AG09309 (cell line): ENCODE results near the gene LIN7B.
"Not testable (repeated sequence)": the region's sequence is repeated elsewhere in the genome, so short reads cannot be mapped to it uniquely, and the experiment has no call there.

Source experiments
- DNase-seq: peaks from one replicate; pipeline ENCODE4 v3.0.0-alpha.2; 2010; ENCODE audit warnings: low read depth
- H3K4me3 ChIP-seq: 2 replicates; pipeline ENCODE4 v1.5.1; 2011; ENCODE audit warnings: mild to moderate bottlenecking, low read depth, low read length, moderate library complexity; ENCODE audit not compliant: control insufficient read depth
- TF ChIP-seq, protein P1 (sequence below): IDR thresholded peaks from 2 replicates; pipeline ENCODE4 v1.5.1; 2011; ENCODE audit warnings: mild to moderate bottlenecking, low read depth, low read length, inconsistent platforms; ENCODE audit not compliant: insufficient read depth, control insufficient read depth; ENCODE audit errors: missing control alignments

The LIN7B gene

DNA sequence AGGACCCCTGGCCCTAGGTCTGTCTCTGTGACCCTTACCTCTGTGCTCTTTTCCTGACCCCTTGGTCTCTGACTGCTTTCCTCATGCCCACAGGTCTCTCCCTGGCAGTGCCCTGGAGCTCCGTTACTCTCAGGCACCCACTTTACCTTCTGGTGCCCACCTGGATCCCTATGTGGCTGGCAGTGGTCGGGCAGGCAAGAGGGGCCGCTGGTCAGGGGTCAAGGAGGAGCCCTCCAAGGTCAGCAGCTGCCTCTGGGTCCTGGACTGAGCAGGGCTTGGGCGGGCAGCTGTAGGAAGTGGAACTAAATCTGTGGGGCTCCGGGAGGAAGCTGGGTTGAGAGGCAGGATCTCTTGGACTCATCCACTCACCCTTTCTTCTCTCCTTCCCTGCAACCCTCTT is 21.5 kb downstream of the LIN7B start:
- no peak for DNase-seq
- TF ChIP-seq, protein P1, sequence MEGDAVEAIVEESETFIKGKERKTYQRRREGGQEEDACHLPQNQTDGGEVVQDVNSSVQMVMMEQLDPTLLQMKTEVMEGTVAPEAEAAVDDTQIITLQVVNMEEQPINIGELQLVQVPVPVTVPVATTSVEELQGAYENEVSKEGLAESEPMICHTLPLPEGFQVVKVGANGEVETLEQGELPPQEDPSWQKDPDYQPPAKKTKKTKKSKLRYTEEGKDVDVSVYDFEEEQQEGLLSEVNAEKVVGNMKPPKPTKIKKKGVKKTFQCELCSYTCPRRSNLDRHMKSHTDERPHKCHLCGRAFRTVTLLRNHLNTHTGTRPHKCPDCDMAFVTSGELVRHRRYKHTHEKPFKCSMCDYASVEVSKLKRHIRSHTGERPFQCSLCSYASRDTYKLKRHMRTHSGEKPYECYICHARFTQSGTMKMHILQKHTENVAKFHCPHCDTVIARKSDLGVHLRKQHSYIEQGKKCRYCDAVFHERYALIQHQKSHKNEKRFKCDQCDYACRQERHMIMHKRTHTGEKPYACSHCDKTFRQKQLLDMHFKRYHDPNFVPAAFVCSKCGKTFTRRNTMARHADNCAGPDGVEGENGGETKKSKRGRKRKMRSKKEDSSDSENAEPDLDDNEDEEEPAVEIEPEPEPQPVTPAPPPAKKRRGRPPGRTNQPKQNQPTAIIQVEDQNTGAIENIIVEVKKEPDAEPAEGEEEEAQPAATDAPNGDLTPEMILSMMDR, result no peak
- H3K4me3 ChIP-seq, result no peak overlapping the region

GRCh38 chr19:49136771-49137171 is 22.6 kb downstream of the LIN7B start:
- TF ChIP-seq, protein P1, result no peak
- no peak overlapping the region for H3K4me3 ChIP-seq
- DNase-seq, result no peak

DNA sequence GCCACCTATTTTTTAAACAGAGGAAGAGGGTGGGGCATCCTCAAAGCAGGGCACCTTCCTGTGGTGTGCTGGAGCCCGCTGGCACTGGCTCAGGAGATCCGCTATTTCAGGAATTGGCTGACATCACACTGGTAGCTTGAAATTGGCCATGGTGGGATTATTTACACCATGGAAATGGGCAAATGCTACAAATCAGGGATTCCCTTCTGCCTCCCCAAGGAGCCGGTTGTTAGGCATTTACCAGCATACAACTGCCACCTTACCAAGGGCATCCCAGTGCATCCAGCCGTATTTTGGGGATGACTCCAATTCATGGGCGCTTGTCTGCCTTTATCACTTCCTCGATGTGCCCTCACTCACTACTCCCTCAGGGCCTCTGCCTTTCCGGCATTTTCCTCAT is 26.8 kb downstream of the LIN7B start:
- DNase-seq, result no peak
- TF ChIP-seq, protein P1, result no peak
- no peak overlapping the region for H3K4me3 ChIP-seq

DNA sequence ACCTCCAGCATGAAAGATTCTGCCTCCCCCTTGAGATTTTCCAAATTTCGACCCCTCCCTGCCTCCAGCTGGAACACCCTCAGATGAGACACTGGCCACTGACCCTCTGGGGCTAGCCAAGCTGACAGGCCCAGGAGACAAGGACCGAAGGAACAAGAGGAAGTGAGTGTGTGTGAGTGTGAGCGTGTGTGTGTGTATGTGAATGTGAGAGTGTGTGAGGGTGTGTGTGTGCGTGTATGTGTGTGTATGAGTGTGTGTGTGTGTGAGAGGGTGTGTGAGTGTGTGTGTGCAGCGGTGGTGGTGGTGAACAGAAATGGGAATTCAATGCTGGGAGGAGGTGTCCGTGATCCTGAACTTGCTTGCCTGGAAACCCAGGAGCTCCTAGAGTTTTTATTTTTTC is 27.2 kb downstream of the LIN7B start:
- TF ChIP-seq, protein P1, result no peak
- no peak overlapping the region for H3K4me3 ChIP-seq
- DNase-seq, result no peak

GRCh38 chr19:49142866-49143335 is 28.7 kb downstream of the LIN7B start:
- TF ChIP-seq, protein P1, result no peak
- peak overlapping the region; percentile 66 for H3K4me3 ChIP-seq
- peak; percentile 56 for DNase-seq

DNA sequence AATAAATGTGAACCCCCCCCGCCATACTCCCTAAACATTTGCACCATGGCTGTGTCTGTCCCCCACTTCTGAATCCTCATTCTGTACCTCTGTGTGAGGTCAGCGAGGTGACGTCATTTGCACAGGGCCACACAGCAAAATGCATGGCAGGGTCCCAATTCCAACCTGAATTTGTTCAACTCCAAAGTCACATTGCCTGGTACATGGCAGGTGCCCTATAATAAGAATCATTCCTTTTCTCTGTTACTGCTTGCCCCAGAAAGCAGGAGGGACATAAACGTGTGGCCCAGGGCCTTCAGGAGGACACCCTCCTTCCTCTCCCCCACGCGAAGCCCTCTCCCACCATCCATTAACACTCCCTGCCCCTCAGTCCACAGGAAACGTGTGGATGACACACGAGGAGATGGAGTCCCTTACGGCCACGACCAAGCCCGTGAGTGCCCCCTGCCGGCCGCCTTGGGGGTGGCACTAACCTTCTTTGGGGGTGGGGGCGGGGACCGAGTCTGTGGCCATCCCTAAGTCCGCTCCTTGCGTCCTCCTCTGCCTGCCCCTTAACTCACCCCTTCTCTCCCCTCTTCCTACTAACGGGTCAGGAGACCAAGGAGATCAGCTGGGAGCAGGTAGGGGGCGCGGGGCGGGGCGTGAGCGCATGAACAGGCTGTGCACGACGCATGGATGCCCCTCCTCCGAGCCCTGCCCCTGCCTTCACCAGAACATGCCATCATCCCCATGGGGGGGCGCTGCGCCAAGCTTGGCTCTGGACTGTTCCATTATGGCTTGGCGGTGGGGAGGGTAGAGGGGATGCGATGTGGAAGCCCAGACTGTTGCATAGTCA is 31.6 kb downstream of the LIN7B start:
- DNase-seq, result peak; percentile 20
- H3K4me3 ChIP-seq, result peak overlapping the region; percentile 33

DNA sequence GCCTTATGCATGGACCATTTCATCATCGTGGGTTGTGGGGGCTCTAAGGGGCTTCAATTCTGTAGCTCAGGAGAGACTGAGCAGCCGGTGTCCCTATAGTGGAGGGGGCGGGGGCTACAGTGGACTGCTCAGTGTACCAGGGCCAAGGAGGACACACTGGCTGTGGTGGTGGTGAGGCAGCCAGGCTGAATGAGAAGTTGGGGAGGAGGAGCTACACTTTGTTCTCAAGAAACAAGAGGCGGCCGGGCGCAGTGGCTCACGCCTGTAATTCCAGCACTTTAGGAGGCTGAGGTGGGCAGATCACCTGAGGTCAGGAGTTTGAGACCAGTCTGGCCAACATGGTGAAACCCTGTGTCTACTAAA is 32.2 kb downstream of the LIN7B start:
- H3K4me3 ChIP-seq, result peak overlapping the region; percentile 33

More for the DNA sequence above, 31.6 kb downstream of the LIN7B start:
- TF ChIP-seq, protein P1, result peak; percentile 90

More for the DNA sequence above, 32.2 kb downstream of the LIN7B start:
- DNase-seq, result not testable (repeated sequence)
